ENCODE data around the gene VTA1.

DNA sequence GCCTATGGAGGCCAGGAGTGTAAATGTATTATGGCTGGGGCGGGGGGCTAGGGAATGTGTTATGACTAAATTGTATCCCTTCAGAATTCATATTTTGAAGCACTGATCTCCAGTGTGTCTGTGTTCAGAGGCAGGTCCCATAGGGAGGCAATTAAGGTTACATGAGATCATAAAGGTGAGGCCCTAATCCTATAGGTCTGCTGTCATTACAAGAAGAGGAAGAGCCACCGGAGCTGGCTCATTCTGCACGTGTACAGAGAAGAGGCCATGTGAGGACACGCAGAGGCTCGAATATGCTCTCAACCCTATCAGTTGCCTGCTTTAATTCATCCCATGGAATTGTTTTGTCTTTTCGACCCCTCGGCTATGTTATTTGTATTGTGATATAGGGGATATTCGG is 76.9 kb downstream of the VTA1 start:
- TF ChIP-seq, protein P1, sequence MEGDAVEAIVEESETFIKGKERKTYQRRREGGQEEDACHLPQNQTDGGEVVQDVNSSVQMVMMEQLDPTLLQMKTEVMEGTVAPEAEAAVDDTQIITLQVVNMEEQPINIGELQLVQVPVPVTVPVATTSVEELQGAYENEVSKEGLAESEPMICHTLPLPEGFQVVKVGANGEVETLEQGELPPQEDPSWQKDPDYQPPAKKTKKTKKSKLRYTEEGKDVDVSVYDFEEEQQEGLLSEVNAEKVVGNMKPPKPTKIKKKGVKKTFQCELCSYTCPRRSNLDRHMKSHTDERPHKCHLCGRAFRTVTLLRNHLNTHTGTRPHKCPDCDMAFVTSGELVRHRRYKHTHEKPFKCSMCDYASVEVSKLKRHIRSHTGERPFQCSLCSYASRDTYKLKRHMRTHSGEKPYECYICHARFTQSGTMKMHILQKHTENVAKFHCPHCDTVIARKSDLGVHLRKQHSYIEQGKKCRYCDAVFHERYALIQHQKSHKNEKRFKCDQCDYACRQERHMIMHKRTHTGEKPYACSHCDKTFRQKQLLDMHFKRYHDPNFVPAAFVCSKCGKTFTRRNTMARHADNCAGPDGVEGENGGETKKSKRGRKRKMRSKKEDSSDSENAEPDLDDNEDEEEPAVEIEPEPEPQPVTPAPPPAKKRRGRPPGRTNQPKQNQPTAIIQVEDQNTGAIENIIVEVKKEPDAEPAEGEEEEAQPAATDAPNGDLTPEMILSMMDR (IDR thresholded peaks at IDR 0.05 in 4 of 5, conservative IDR thresholded peaks at IDR 0.05 in 1 of 5): no peak
- TF ChIP-seq POLR2A (IDR thresholded peaks at IDR 0.05): no peak

Data from gastrocnemius medialis (tissue), 4 donors.